Measurements from ENCODE around the gene CMBL. TPM values are rescaled to one million over a fixed set of nuclear protein-coding genes. Genes with fewer than 3 reads are reported as not detected.

CMBL gene
- total RNA-seq, 2 donors from 2014 or later = 10.4 to 20.5 TPM

DNA sequence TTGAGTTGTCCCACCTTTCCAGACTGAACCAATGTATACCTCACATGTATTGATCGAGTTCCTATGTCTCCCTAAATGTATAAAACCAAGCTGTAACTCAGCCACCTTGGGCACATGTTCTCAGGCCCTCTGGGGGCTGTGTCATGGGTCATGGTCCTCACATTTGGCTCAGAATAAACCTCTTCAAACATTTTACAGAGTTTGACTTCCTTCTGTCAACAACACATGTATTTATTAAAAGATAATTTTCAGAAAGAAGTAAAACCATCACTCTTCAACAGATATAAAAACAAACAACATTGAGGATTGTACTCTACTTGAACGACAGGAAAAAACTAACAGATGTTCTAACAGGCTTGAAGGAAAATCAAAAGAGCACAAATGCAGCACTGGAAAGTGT, 4.5 kb downstream of the CMBL start:
- WGBS, 2 experiments (ENCODE audit: insufficient coverage in 1 of 2, insufficient read length in 1 of 2) = 96 to 100% methylated on average over 1 to 2 of the region's 2 CpGs

DNA sequence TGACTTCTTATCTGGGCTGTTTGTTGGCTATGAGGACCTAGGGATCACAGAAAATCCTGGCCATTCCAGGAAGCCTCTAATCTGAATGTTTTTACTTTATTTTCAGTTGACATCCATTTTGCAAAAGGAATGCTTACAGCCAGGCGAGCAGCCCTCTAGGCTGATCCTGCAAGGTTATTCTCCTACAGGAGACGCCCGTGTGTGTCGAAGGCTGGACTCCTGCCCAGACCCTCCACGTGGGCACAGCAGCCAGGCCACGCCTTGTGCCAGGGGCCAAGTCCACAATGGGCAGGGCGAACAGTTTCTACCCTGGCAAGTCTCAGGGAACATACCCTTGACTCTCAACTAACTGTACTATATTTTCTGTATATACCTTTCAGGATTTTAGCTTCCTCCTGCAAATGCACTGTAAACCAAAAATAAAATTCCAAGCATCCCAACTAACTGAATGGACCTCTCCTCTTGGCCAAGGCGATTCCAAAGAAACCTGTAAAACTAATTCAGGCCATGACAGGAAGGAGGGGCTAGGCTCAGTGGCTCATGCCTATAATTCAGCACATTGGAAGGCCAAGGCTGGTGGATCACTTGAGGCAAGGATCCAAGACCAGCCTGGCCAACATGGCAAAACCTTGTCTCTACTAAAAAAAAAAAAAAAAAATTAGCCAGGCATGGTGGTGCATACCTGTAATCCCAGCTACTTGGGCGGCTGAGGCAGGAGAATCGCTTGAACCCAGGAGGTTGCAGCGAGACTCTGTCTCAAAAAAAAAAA, 5.7 kb downstream of the CMBL start:
- Mint-ChIP-seq H3K9me3 (peaks cover 6% of the 10 kb centered on the region), H3K4me1 (peaks cover 17% of the 10 kb centered on the region), H3K36me3 (ENCODE audit: low read depth) (peaks cover 2% of the 10 kb centered on the region), H3K27ac (no peak overlapping the region), H3K4me3 (no peak overlapping the region), H3K27me3 (ENCODE audit: insufficient read depth) (peaks cover 4% of the 10 kb centered on the region)
- Histone ChIP-seq H3K4me3 (ENCODE audit: low read length) (no peak overlapping the region), H3K9me3 (ENCODE audit: control insufficient read depth, low read length) (peaks cover 6% of the 10 kb centered on the region), H3K4me1 (ENCODE audit: control insufficient read depth, insufficient read depth, low read length) (no peaks in the 10 kb centered on the region), H3K27ac (ENCODE audit: low read depth, low read length) (no peak overlapping the region), H3K27me3 (ENCODE audit: control insufficient read depth, insufficient read depth, low read length, poor library complexity, severe bottlenecking) (peaks cover 3% of the 10 kb centered on the region), H3K9ac (ENCODE audit: extremely low read depth, low read length, poor library complexity, severe bottlenecking) (no peak overlapping the region), H3K36me3 (ENCODE audit: control insufficient read depth, insufficient read depth, low read length) (no peaks in the 10 kb centered on the region)
- DNase-seq = no peak
- 94 to 95% methylated on average over 10 to 11 of the region's 11 CpGs for WGBS, 2 experiments (ENCODE audit: insufficient coverage in 1 of 2, insufficient read length in 1 of 2)
- TF ChIP-seq, protein P1, sequence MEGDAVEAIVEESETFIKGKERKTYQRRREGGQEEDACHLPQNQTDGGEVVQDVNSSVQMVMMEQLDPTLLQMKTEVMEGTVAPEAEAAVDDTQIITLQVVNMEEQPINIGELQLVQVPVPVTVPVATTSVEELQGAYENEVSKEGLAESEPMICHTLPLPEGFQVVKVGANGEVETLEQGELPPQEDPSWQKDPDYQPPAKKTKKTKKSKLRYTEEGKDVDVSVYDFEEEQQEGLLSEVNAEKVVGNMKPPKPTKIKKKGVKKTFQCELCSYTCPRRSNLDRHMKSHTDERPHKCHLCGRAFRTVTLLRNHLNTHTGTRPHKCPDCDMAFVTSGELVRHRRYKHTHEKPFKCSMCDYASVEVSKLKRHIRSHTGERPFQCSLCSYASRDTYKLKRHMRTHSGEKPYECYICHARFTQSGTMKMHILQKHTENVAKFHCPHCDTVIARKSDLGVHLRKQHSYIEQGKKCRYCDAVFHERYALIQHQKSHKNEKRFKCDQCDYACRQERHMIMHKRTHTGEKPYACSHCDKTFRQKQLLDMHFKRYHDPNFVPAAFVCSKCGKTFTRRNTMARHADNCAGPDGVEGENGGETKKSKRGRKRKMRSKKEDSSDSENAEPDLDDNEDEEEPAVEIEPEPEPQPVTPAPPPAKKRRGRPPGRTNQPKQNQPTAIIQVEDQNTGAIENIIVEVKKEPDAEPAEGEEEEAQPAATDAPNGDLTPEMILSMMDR (conservative IDR thresholded peaks at IDR 0.05) = no peak

More for the DNA sequence above, 4.5 kb downstream of the CMBL start:
- peaks cover 2% of the 10 kb centered on the region for H3K36me3 Mint-ChIP-seq (ENCODE audit: low read depth)
- H3K27ac ChIP-seq (ENCODE audit: low read depth, low read length) = no peak overlapping the region
- H3K27ac Mint-ChIP-seq = no peak overlapping the region
- no peaks in the 10 kb centered on the region for H3K4me1 ChIP-seq (ENCODE audit: control insufficient read depth, insufficient read depth, low read length)
- no peak overlapping the region for H3K4me3 ChIP-seq (ENCODE audit: low read length)
- H3K27me3 ChIP-seq (ENCODE audit: control insufficient read depth, insufficient read depth, low read length, poor library complexity, severe bottlenecking) = peaks cover 6% of the 10 kb centered on the region
- H3K4me1 Mint-ChIP-seq = peaks cover 12% of the 10 kb centered on the region
- H3K4me3 Mint-ChIP-seq = no peak overlapping the region
- TF ChIP-seq, protein P1 (conservative IDR thresholded peaks at IDR 0.05) = no peak
- peaks cover 6% of the 10 kb centered on the region for H3K9me3 Mint-ChIP-seq
- H3K9me3 ChIP-seq (ENCODE audit: control insufficient read depth, low read length) = peaks cover 6% of the 10 kb centered on the region
- no peak for DNase-seq
- H3K27me3 Mint-ChIP-seq (ENCODE audit: insufficient read depth) = peaks cover 11% of the 10 kb centered on the region
- no peak overlapping the region for H3K9ac ChIP-seq (ENCODE audit: extremely low read depth, low read length, poor library complexity, severe bottlenecking)
- H3K36me3 ChIP-seq (ENCODE audit: control insufficient read depth, insufficient read depth, low read length) = no peaks in the 10 kb centered on the region

DNA sequence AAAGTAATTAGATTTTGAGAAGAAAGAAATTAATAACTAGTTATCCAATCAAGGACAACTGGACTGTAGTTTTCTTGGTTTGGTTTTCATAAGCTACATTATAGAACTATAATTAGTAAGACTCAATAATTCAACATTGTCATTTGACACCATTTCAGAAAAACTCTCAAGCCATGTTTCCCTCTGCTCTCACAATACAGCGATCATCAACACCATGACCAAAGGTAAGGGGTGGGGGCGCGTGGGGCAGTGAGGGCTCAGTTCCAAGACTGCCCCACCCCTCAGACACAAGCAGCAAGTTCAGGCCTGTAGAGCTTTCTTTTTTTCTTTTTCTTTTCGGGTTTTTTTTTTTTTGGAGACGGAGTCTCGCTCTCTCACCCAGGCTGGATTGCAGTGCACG, 6.4 kb downstream of the CMBL start:
- H3K27ac ChIP-seq (ENCODE audit: low read depth, low read length) = no peak overlapping the region
- H3K27me3 ChIP-seq (ENCODE audit: control insufficient read depth, insufficient read depth, low read length, poor library complexity, severe bottlenecking) = no peaks in the 10 kb centered on the region
- no peaks in the 10 kb centered on the region for H3K4me1 ChIP-seq (ENCODE audit: control insufficient read depth, insufficient read depth, low read length)
- H3K4me3 Mint-ChIP-seq = no peak overlapping the region
- TF ChIP-seq, protein P1 (conservative IDR thresholded peaks at IDR 0.05) = no peak
- peaks cover 11% of the 10 kb centered on the region for H3K4me1 Mint-ChIP-seq
- no peak overlapping the region for H3K27ac Mint-ChIP-seq
- 81 to 88% methylated on average over 3 to 7 of the region's 7 CpGs for WGBS, 2 experiments (ENCODE audit: insufficient coverage in 1 of 2, insufficient read length in 1 of 2)
- H3K9me3 Mint-ChIP-seq = peaks cover 6% of the 10 kb centered on the region
- H3K36me3 Mint-ChIP-seq (ENCODE audit: low read depth) = peaks cover 2% of the 10 kb centered on the region
- H3K9ac ChIP-seq (ENCODE audit: extremely low read depth, low read length, poor library complexity, severe bottlenecking) = no peak overlapping the region
- H3K4me3 ChIP-seq (ENCODE audit: low read length) = no peak overlapping the region
- no peak for DNase-seq
- peaks cover 6% of the 10 kb centered on the region for H3K9me3 ChIP-seq (ENCODE audit: control insufficient read depth, low read length)
- H3K27me3 Mint-ChIP-seq (ENCODE audit: insufficient read depth) = peaks cover 2% of the 10 kb centered on the region
- H3K36me3 ChIP-seq (ENCODE audit: control insufficient read depth, insufficient read depth, low read length) = no peaks in the 10 kb centered on the region
